Lower lobe of right lung (tissue), 2 donors: Measurements from ENCODE around the gene CRISP2. TPM values are rescaled to one million over a fixed set of nuclear protein-coding genes. Genes with fewer than 3 reads are reported as not detected.

ENCODE experiments used
- ATAC-seq, 2 donors: fragments of 200-7000 bp; cut with Tn5 transposase; one replicate each; pipeline ENCODE4 v1.9.1; 2020 to 2022; ENCODE audit warnings: mild to moderate bottlenecking in 2 of 2, moderate library complexity in 2 of 2
- DNase-seq: peaks from one replicate; pipeline ENCODE4 v3.0.0-alpha.2; 2020
- H3K27ac ChIP-seq: fragments of 200-600 bp; one replicate; pipeline ENCODE4 v1.8.0; 2022
- H3K27me3 ChIP-seq: fragments of 200-600 bp; one replicate; pipeline ENCODE4 v1.8.0; 2022; ENCODE audit warnings: low read depth
- H3K36me3 ChIP-seq: fragments of 200-600 bp; one replicate; pipeline ENCODE4 v1.8.0; 2022; ENCODE audit warnings: mild to moderate bottlenecking
- H3K4me1 ChIP-seq: fragments of 200-600 bp; one replicate; pipeline ENCODE4 v1.8.0; 2022
- H3K4me3 ChIP-seq: fragments of 200-600 bp; one replicate; pipeline ENCODE4 v1.8.0; 2022; ENCODE audit warnings: mild to moderate bottlenecking
- H3K9me3 ChIP-seq: fragments of 200-600 bp; one replicate; pipeline ENCODE4 v1.8.0; 2022
- CTCF ChIP-seq: fragments of 200-600 bp; IDR thresholded peaks from one replicate; pipeline ENCODE4 v1.8.0; 2022; ENCODE audit warnings: antibody characterized with exemption, mild to moderate bottlenecking
- intact Hi-C: fragments of 100-400 bp; cut with DNase I; formaldehyde crosslinking; loops from one replicate; pipeline ENCODE4 v1.11.0; 2022
- total RNA-seq: library from RNA; stranded (reverse); fragmentation: NEBNext Ultra II Directional; extraction: Animal tissue kit (Norgen Biotek cat#: 25700); gene quantifications from one replicate; pipeline ENCODE4 v1.2.1, GENCODE V29; 2021
- donor health status: DM: no; HTN: yes; CAD: no; lungs with severe emphysema.

CRISP2 gene
- total RNA-seq, 1 donor from 2014 or later, result 0.83 TPM

GRCh38 chr6:49647476-49647875 is 65.9 kb downstream of the CRISP2 start:
- Histone ChIP-seq H3K9me3 (no peaks in the 10 kb centered on the region), H3K27ac (no peak overlapping the region), H3K36me3 (no peaks in the 10 kb centered on the region), H3K4me1 (no peaks in the 10 kb centered on the region), H3K4me3 (no peak overlapping the region), H3K27me3 (no peaks in the 10 kb centered on the region)
- ATAC-seq (no peak), DNase-seq (no peak)
- intact Hi-C loops, result no loop called here
- TF ChIP-seq CTCF, result no peak

GRCh38 chr6:49646942-49647341 is 66.4 kb downstream of the CRISP2 start:
- DNase-seq (no peak), ATAC-seq (no peak)
- no peaks in the 10 kb centered on the region for H3K27me3 ChIP-seq
- H3K4me3 ChIP-seq, result no peak overlapping the region
- H3K27ac ChIP-seq, result no peak overlapping the region
- H3K4me1 ChIP-seq, result no peaks in the 10 kb centered on the region
- no peaks in the 10 kb centered on the region for H3K9me3 ChIP-seq
- H3K36me3 ChIP-seq, result no peaks in the 10 kb centered on the region
- intact Hi-C loops, result no loop called here
- no peak for TF ChIP-seq CTCF

GRCh38 chr6:49646130-49646824 is 67.1 kb downstream of the CRISP2 start:
- no peak for DNase-seq
- Histone ChIP-seq H3K9me3 (no peaks in the 10 kb centered on the region), H3K27ac (no peak overlapping the region), H3K4me1 (no peaks in the 10 kb centered on the region), H3K4me3 (no peak overlapping the region), H3K36me3 (no peaks in the 10 kb centered on the region), H3K27me3 (no peaks in the 10 kb centered on the region)
- intact Hi-C loops, result no loop called here
- TF ChIP-seq CTCF, result no peak
- no peak for ATAC-seq

DNA sequence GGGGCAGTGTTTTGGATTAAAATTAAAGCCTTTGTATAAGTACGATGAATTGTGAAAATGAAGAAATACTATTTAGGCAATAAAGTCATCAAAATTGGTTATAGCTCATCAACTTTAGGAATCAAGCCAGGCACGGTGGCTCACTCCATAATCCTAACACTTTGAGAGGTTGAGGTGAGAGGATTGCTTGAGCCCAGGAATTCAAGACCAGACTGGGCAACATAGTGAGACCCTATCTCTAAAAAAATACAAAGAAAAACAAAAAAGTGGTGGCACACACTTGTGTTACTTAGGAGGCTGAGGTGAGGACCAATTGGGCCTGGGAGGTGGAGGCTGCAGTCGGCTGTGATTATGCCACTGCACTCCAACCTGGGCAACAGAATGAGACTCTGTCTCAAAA is 68.2 kb downstream of the CRISP2 start:
- ATAC-seq, result no peak
- no peak overlapping the region for H3K27ac ChIP-seq
- H3K36me3 ChIP-seq, result no peaks in the 10 kb centered on the region
- no peaks in the 10 kb centered on the region for H3K9me3 ChIP-seq
- intact Hi-C loops, result no loop called here
- H3K4me1 ChIP-seq, result no peaks in the 10 kb centered on the region
- H3K4me3 ChIP-seq, result no peak overlapping the region
- no peak for TF ChIP-seq CTCF
- no peak for DNase-seq
- no peaks in the 10 kb centered on the region for H3K27me3 ChIP-seq

Other genes starting within 250 kb of the CRISP2 start
- not detected for gene GLYATL3, start 213.6 kb downstream of the CRISP2 start, total RNA-seq
- gene C6orf141, start 162.9 kb downstream of the CRISP2 start, total RNA-seq, result 4.1 TPM
- gene RHAG, start 76.7 kb downstream of the CRISP2 start, total RNA-seq, result not detected
- gene CRISP3, start 30.8 kb upstream of the CRISP2 start, total RNA-seq, result 2.5 TPM
- gene PGK2, start 73.7 kb upstream of the CRISP2 start, total RNA-seq, result not detected
- not detected for gene CRISP1, start 153.0 kb upstream of the CRISP2 start, total RNA-seq